ENCODE data around the gene DNAH11.

GRCh38 chr7:21671859-21672258 is 129.0 kb downstream of the DNAH11 start:
- TF ChIP-seq SP1 (IDR thresholded peaks at IDR 0.05) (no peak), BHLHE40 (IDR thresholded peaks at IDR 0.05; ENCODE audit: borderline replicate concordance) (no peak), ARNT (IDR thresholded peaks at IDR 0.05) (no peak), FOXA1 (IDR thresholded peaks at IDR 0.05) (no peak), ELF4 (IDR thresholded peaks at IDR 0.05) (no peak), TARDBP (IDR thresholded peaks at IDR 0.05) (no peak), L3MBTL2 (conservative IDR thresholded peaks at IDR 0.05) (no peak), CTBP1 (IDR thresholded peaks at IDR 0.05; ENCODE audit: borderline replicate concordance) (no peak)
